Lung (tissue), 12 donors: Measurements from ENCODE around the gene HES7. TPM values are rescaled to one million over a fixed set of nuclear protein-coding genes. Genes with fewer than 3 reads are reported as not detected.
A peak's percentile ranks its signal among the peaks of the same experiment; 100 is the strongest.

Experiments used
- ATAC-seq: fragments of 200-7000 bp; cut with Tn5 transposase; one replicate; pipeline ENCODE4 v1.9.1; 2020; ENCODE audit warnings: moderate number of reproducible peaks; ENCODE audit not compliant: insufficient read depth, low FRiP score
- DNase-seq, 3 donors: peaks; one replicate each; pipeline ENCODE4 v3.0.0-alpha.2; 2013 to 2017
- H3K27ac ChIP-seq, 2 donors: one replicate each; pipeline ENCODE4 v1.5.1; 2013; ENCODE audit warnings: mild to moderate bottlenecking in 2 of 2, moderate library complexity in 2 of 2, control low read depth in 1 of 2, inconsistent platforms in 1 of 2, low read depth in 1 of 2, low read length in 1 of 2
- H3K27me3 ChIP-seq, 3 donors: one replicate each; pipeline ENCODE4 v1.5.1; 2013; ENCODE audit warnings: low read length in 2 of 3; ENCODE audit not compliant: control insufficient read depth in 3 of 3, insufficient read depth in 3 of 3
- H3K36me3 ChIP-seq, 4 donors: one replicate each; pipeline ENCODE4 v1.5.1; 2013; ENCODE audit warnings: low read length in 4 of 4, mild to moderate bottlenecking in 1 of 4, moderate library complexity in 1 of 4; ENCODE audit not compliant: control insufficient read depth in 4 of 4, insufficient read depth in 4 of 4
- H3K4me1 ChIP-seq, 5 donors: one replicate each; pipeline ENCODE4 v1.5.1; 2013; ENCODE audit warnings: low read length in 5 of 5, mild to moderate bottlenecking in 2 of 5, moderate library complexity in 1 of 5; ENCODE audit not compliant: control insufficient read depth in 5 of 5, insufficient read depth in 5 of 5
- H3K4me3 ChIP-seq: one replicate; pipeline ENCODE4 v1.5.1; 2013; ENCODE audit warnings: mild to moderate bottlenecking, control low read depth, moderate library complexity
- H3K9ac ChIP-seq, 2 donors: one replicate each; pipeline ENCODE4 v1.5.1; 2013; ENCODE audit warnings: low read length in 2 of 2, control low read depth in 1 of 2; ENCODE audit not compliant: insufficient read depth in 1 of 2
- H3K9me3 ChIP-seq, 4 donors: one replicate each; pipeline ENCODE4 v1.5.1; 2013; ENCODE audit warnings: low read length in 3 of 4, mild to moderate bottlenecking in 1 of 4, moderate library complexity in 1 of 4; ENCODE audit not compliant: control insufficient read depth in 4 of 4, insufficient read depth in 3 of 4
- CTCF ChIP-seq: IDR thresholded peaks from 2 replicates; pipeline ENCODE4 v1.5.1; 2012; ENCODE audit warnings: mild to moderate bottlenecking; ENCODE audit errors: control extremely low read depth, extremely low read depth
- WGBS, 2 donors: extraction: QIAGEN DNeasy Blood & Tissue Kit; methylation state at CpG; one replicate each; pipeline ENCODE4 v1.1.7; 2013; 5-methylcytosine and 5-hydroxymethylcytosine counted together
- polyA plus RNA-seq, 2 donors: library from polyadenylated mRNA; stranded (reverse); fragments of 200-250 nt; gene quantifications; one replicate each; pipeline ENCODE4 v1.2.1, GENCODE V29; 2013
- total RNA-seq, 2 donors: library from RNA; depleted of rRNA in 1 of 2; stranded (reverse); fragments of >200 nt in 1 of 2; gene quantifications; one replicate each; pipeline ENCODE4 v1.2.1, GENCODE V29; 2014 to 2021
- donor health status: control.
- donor health status: control.
- donor health status: Bipolar disorder and iron deficiency.
- donor health status: healthy.
- donor health status: DM: yes; HTN: yes; CAD: no.

Gene HES7
- total and polyA plus RNA-seq, 4 donors = 0.22 to 0.55 (median 0.28) TPM; not detected in 1

GRCh38 chr17:8122422-8122923 is 1.4 kb downstream of the HES7 start:
- no peak overlapping the region for H3K4me3 ChIP-seq
- ATAC-seq (no peak), DNase-seq (no peak)
- 1 to 2% methylated on average over 29 of the region's 29 CpGs for WGBS, 2 donors
- H3K9me3 ChIP-seq = no peaks in the 10 kb centered on the region
- H3K27me3 ChIP-seq = peaks cover 0 to 43% (median 27%) of the 10 kb centered on the region in 3 donors
- no peaks in the 10 kb centered on the region for H3K36me3 ChIP-seq
- TF ChIP-seq CTCF = no peak
- no peak overlapping the region for H3K27ac ChIP-seq
- H3K9ac ChIP-seq = no peak overlapping the region
- H3K4me1 ChIP-seq = peaks cover 0 to 70% (median 39%) of the 10 kb centered on the region in 5 donors

GRCh38 chr17:8121681-8122421 is 2.1 kb downstream of the HES7 start:
- TF ChIP-seq CTCF = peak; percentile 19
- Histone ChIP-seq H3K27ac (no peak overlapping the region), H3K27me3 (peaks cover 0 to 49% (median 32%) of the 10 kb centered on the region in 3 donors), H3K9ac (no peak overlapping the region), H3K4me1 (peaks cover 0 to 66% (median 33%) of the 10 kb centered on the region in 5 donors), H3K4me3 (peak overlapping the region; percentile 26), H3K9me3 (no peaks in the 10 kb centered on the region), H3K36me3 (no peaks in the 10 kb centered on the region)
- 0 to 1% methylated on average over 65 to 76 of the region's 76 CpGs for WGBS, 2 donors
- ATAC-seq (no peak), DNase-seq (peak; percentile 62 to 65 (median 64))

- Histone ChIP-seq H3K36me3 (no peaks in the 10 kb centered on the region), H3K9me3 (no peaks in the 10 kb centered on the region), H3K27me3 (peaks cover 0 to 55% (median 37%) of the 10 kb centered on the region in 3 donors), H3K4me3 (peak overlapping the region; percentile 26), H3K4me1 (peaks cover 0 to 65% (median 29%) of the 10 kb centered on the region in 5 donors), H3K9ac (no peak overlapping the region), H3K27ac (no peak overlapping the region)
- 0 to 1% methylated on average over 16 to 25 of the region's 25 CpGs for WGBS, 2 donors
- ATAC-seq = no peak
- DNase-seq = no peak
- TF ChIP-seq CTCF = no peak
Observed at GRCh38 chr17:8121407-8121680, 2.6 kb downstream of the HES7 start.
